Urinary bladder (tissue), 4 donors: ENCODE data around the gene PINK1. TPM values are rescaled to one million over a fixed set of nuclear protein-coding genes. Genes with fewer than 3 reads are reported as not detected.

Source experiments
- DNase-seq: peaks from one replicate; pipeline ENCODE4 v3.0.0-alpha.2; 2015; ENCODE audit errors: extremely low spot score
- H3K27ac ChIP-seq: one replicate; pipeline ENCODE4 v1.5.1; 2013; ENCODE audit warnings: low read depth, mild to moderate bottlenecking, moderate library complexity
- H3K36me3 ChIP-seq: one replicate; pipeline ENCODE4 v1.6.1; 2013; ENCODE audit warnings: mild to moderate bottlenecking, moderate library complexity; ENCODE audit not compliant: insufficient read depth
- H3K4me1 ChIP-seq: one replicate; pipeline ENCODE4 v1.6.1; 2013; ENCODE audit warnings: mild to moderate bottlenecking, moderate library complexity; ENCODE audit not compliant: insufficient read depth
- H3K4me3 ChIP-seq: one replicate; pipeline ENCODE4 v1.5.1; 2013; ENCODE audit warnings: low read depth, low read length
- WGBS: extraction: QIAGEN DNeasy Blood & Tissue Kit; methylation state at CpG from one replicate; pipeline ENCODE4 v1.1.7; 2013; 5-methylcytosine and 5-hydroxymethylcytosine counted together
- polyA plus RNA-seq: library from polyadenylated mRNA; stranded (reverse); fragments of 200-250 nt; gene quantifications from one replicate; pipeline ENCODE4 v1.2.3, GENCODE V29; 2013
- total RNA-seq: library from RNA; depleted of rRNA; stranded (reverse); fragments of >200 nt; gene quantifications from one replicate; pipeline ENCODE4 v1.2.3, GENCODE V29; 2014
- donor health status: healthy with polysubstance abuse.
- donor health status: healthy.

Gene PINK1
- total and polyA plus RNA-seq, 2 donors, result 37.3 to 112 TPM

- WGBS, result 88% methylated on average over 14 of the region's 14 CpGs
- Histone ChIP-seq H3K4me3 (no peak overlapping the region), H3K36me3 (no peaks in the 10 kb centered on the region), H3K27ac (no peak overlapping the region), H3K4me1 (no peaks in the 10 kb centered on the region)
- no peak for DNase-seq
Observed at GRCh38 chr1:20684651-20685050, 51.4 kb downstream of the PINK1 start.

GRCh38 chr1:20685099-20685662 is 51.9 kb downstream of the PINK1 start:
- Histone ChIP-seq H3K4me3 (no peak overlapping the region), H3K27ac (no peak overlapping the region), H3K4me1 (no peaks in the 10 kb centered on the region), H3K36me3 (no peaks in the 10 kb centered on the region)
- DNase-seq, result no peak
- WGBS, result 71% methylated on average over 21 of the region's 21 CpGs

- H3K4me1 ChIP-seq, result no peaks in the 10 kb centered on the region
- no peaks in the 10 kb centered on the region for H3K36me3 ChIP-seq
- no peak overlapping the region for H3K4me3 ChIP-seq
- no peak overlapping the region for H3K27ac ChIP-seq
- DNase-seq, result no peak
- WGBS, result 82% methylated on average over 12 of the region's 12 CpGs
Observed at GRCh38 chr1:20685741-20686140, 52.5 kb downstream of the PINK1 start.

DNA sequence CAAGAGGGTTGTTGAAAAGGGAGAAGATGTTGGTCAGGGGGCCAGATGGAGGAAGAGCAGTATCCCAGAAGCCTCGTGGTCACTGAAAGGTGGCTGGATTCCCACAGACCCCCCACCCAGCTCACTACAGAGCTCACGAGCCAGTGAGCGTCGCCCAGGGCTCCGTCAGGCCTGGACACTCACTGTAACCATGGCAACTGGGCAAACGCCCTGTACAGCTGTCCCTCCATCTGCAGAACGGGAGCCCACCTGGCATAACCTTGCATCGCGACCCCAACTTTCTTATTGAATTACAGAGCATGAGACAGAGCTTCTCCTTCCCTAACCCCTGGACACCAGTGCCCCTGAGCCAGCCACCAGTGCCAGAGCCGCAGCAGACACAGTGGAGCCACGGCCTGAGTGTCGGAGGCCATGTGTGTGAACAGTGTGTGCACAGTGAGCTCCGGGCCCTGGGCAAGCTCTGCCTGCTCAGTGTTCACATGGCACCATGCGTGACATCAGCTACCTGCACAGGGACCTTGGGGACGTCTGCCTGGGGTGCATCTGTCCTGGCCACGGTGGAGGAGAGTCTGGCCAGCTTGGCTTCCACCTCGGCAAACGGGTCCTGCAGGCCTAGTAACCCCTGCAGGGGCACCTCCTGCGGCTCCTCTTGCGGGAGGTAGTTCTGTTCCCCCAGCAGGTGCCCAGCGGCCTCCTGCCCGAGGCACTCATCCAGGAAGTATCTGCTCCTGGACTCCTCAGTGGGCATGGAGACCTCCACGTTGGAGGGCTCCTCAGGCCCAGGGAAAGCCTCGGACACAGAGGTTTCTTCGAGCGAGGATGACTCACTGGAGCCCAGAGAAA is 53.8 kb downstream of the PINK1 start:
- H3K36me3 ChIP-seq, result no peaks in the 10 kb centered on the region
- no peak overlapping the region for H3K4me3 ChIP-seq
- no peak for DNase-seq
- H3K27ac ChIP-seq, result no peak overlapping the region
- 80% methylated on average over 26 of the region's 26 CpGs for whole genome bisulfite sequencing
- no peaks in the 10 kb centered on the region for H3K4me1 ChIP-seq

- H3K36me3 ChIP-seq, result no peaks in the 10 kb centered on the region
- no peaks in the 10 kb centered on the region for H3K4me1 ChIP-seq
- WGBS, result 87% methylated on average over 3 of the region's 3 CpGs
- DNase-seq, result no peak
- no peak overlapping the region for H3K4me3 ChIP-seq
- H3K27ac ChIP-seq, result no peak overlapping the region
Observed at GRCh38 chr1:20689645-20690056, 56.4 kb downstream of the PINK1 start.

GRCh38 chr1:20691872-20692271 is 58.6 kb downstream of the PINK1 start:
- Histone ChIP-seq H3K27ac (no peak overlapping the region), H3K4me3 (no peak overlapping the region), H3K36me3 (no peaks in the 10 kb centered on the region), H3K4me1 (no peaks in the 10 kb centered on the region)
- WGBS, result 88% methylated on average over 1 of the region's 1 CpG
- no peak for DNase-seq

DNA sequence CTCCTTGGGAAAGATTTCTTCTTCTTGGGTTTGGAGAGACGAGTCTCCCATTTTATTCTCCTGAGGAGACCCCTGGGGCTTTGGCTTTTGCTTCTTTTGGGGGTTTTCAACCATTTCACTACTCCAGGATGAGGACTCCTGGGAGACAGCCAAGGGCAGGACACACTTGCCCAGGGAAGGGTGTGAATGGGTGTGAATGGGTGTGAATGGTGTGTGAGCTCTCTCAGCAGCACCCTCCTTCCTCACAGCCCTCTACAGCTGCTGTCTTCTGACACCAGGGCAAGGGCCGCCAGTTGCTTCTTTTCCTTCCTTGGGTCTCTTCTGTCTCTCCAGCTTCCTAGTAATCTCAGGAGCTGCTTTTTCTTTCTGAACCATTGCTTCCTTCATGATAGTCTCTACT is 60.4 kb downstream of the PINK1 start:
- Histone ChIP-seq H3K36me3 (no peaks in the 10 kb centered on the region), H3K27ac (no peak overlapping the region), H3K4me1 (no peaks in the 10 kb centered on the region), H3K4me3 (no peak overlapping the region)
- WGBS, result 65% methylated on average over 2 of the region's 2 CpGs
- DNase-seq, result no peak

GRCh38 chr1:20695515-20695914 is 62.3 kb downstream of the PINK1 start:
- no peak overlapping the region for H3K27ac ChIP-seq
- WGBS, result 85% methylated on average over 10 of the region's 10 CpGs
- H3K4me3 ChIP-seq, result no peak overlapping the region
- no peak for DNase-seq
- H3K4me1 ChIP-seq, result no peaks in the 10 kb centered on the region
- no peaks in the 10 kb centered on the region for H3K36me3 ChIP-seq

DNA sequence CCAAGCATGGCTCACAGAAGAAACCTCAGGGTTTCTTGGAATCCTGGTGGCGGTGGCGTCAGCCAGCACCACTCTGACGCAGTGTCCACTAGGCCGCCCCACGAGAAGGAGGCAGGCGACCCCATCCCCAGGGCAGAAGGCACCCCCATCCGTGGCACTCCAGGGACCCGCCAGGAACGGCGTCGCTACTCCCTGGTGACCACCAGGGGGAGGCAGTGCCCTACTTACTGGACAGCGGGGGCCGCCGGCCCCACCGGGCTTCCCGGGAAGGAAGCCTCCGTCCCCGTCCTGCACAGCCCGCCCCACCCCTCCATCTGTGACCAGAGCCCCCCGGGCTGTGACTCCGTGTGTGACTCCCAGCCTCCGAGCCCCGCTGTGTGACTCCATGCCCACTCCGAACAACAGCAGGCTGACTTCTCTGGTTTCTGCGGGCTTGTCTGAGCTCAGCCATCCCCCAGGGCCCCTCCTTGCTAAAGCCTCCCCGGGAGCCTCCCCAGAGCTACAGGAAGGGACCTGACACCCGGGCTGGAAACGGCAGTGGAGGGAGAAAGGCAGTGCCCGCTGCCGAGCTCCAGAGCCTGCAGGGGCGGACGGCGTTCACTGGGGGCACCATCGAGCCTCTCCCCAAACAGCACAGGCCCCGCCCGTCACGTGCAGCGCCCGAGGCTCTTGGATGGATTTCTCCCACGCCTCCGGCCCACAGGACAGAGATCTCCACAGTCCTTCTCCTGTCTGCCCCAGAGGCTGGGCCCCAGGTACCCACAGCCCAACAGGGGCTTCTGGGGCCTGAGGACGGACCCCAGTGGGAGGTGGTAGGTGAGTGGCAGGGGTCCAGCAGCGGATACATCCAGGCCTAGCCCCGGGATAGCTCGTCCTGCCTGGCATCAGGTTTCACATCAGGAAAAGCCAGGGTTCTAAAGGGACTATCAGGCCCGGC is 63.4 kb downstream of the PINK1 start:
- H3K36me3 ChIP-seq, result no peaks in the 10 kb centered on the region
- H3K4me1 ChIP-seq, result no peaks in the 10 kb centered on the region
- DNase-seq, result peak; percentile 66
- WGBS, result 1% methylated on average over 46 of the region's 46 CpGs
- peak overlapping the region; percentile 25 for H3K27ac ChIP-seq
- H3K4me3 ChIP-seq, result peak overlapping the region; percentile 33

DNA sequence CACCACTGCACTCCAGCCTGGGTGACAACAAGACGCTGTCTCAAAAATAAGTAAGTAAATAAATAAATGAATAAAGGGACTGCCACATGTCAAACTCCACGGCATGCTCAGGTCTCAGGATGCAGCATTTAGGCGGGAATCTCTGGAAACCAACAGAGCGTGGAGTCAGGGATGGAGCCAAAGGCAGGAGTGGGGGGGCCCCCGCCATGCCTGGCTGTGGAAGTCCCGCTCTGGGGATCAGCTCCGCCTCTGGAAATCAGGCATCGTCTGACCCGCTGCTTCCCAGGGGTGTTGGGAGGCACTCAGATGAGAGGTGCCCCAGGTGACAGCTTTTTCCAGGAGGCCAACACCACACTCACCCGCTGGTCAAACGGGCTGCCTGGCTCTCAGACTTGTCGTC is 64.3 kb downstream of the PINK1 start:
- DNase-seq, result no peak
- Histone ChIP-seq H3K4me1 (no peaks in the 10 kb centered on the region), H3K27ac (no peak overlapping the region), H3K4me3 (no peak overlapping the region), H3K36me3 (no peaks in the 10 kb centered on the region)
- 88% methylated on average over 12 of the region's 12 CpGs for WGBS

- 74% methylated on average over 18 of the region's 18 CpGs for WGBS
- Histone ChIP-seq H3K4me3 (no peak overlapping the region), H3K27ac (no peak overlapping the region), H3K4me1 (no peaks in the 10 kb centered on the region), H3K36me3 (no peaks in the 10 kb centered on the region)
- DNase-seq, result no peak
Observed at GRCh38 chr1:20698195-20698910, 65.1 kb downstream of the PINK1 start.

GRCh38 chr1:20699558-20699957 is 66.3 kb downstream of the PINK1 start:
- DNase-seq, result no peak
- Histone ChIP-seq H3K4me3 (no peak overlapping the region), H3K36me3 (no peaks in the 10 kb centered on the region), H3K27ac (no peak overlapping the region), H3K4me1 (no peaks in the 10 kb centered on the region)
- WGBS, result 85% methylated on average over 9 of the region's 9 CpGs

- no peak for DNase-seq
- no peaks in the 10 kb centered on the region for H3K4me1 ChIP-seq
- H3K4me3 ChIP-seq, result no peak overlapping the region
- H3K27ac ChIP-seq, result no peak overlapping the region
- H3K36me3 ChIP-seq, result no peaks in the 10 kb centered on the region
- WGBS, result 85% methylated on average over 17 of the region's 17 CpGs
Observed at GRCh38 chr1:20700636-20701215, 67.5 kb downstream of the PINK1 start.
